ENCODE data around the gene PCYT1B. TPM values are rescaled to one million over a fixed set of nuclear protein-coding genes. Genes with fewer than 3 reads are reported as not detected.

The PCYT1B gene
- total RNA-seq, 1 experiment from 2014 or later: 0.09 TPM

DNA sequence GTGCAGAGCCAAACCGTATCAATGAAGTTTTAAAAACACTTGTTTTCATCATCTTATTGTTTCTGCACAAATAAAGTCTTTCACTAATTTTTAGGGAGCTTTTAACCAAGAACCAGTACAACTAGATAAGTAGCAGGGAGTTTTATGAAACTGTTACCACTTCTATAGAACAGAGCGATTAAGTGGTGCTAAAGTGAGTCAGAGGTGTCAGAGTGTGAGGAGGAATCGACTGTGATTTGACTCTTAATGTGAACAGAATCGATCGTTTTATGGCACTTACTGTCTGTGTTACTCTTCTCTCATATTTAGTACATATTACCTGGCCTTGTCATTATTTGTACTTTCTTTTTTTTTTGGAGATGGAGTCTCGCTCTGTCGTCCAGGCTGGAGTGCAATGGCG, 138.8 kb downstream of the PCYT1B start:
- BruUV-seq (replicated peaks): no TSS peak
- H3K4me1 Mint-ChIP-seq (ENCODE audit: low read depth, unreplicated experiment): no peaks in the 10 kb centered on the region
- no peak for DNase-seq
- H3K27me3 Mint-ChIP-seq (ENCODE audit: unreplicated experiment): no peaks in the 10 kb centered on the region
- no peak overlapping the region for H3K4me3 Mint-ChIP-seq (ENCODE audit: low read depth, unreplicated experiment)
- H3K36me3 Mint-ChIP-seq (ENCODE audit: insufficient read depth, unreplicated experiment): no peaks in the 10 kb centered on the region
- intact Hi-C loops (cut with micrococcal nuclease; ENCODE audit: unreplicated experiment): no loop called here
- H3K9me3 Mint-ChIP-seq (ENCODE audit: low read depth, unreplicated experiment): no peaks in the 10 kb centered on the region
- CTCF ChIA-PET: no interaction called here
- TF ChIP-seq, protein P1, sequence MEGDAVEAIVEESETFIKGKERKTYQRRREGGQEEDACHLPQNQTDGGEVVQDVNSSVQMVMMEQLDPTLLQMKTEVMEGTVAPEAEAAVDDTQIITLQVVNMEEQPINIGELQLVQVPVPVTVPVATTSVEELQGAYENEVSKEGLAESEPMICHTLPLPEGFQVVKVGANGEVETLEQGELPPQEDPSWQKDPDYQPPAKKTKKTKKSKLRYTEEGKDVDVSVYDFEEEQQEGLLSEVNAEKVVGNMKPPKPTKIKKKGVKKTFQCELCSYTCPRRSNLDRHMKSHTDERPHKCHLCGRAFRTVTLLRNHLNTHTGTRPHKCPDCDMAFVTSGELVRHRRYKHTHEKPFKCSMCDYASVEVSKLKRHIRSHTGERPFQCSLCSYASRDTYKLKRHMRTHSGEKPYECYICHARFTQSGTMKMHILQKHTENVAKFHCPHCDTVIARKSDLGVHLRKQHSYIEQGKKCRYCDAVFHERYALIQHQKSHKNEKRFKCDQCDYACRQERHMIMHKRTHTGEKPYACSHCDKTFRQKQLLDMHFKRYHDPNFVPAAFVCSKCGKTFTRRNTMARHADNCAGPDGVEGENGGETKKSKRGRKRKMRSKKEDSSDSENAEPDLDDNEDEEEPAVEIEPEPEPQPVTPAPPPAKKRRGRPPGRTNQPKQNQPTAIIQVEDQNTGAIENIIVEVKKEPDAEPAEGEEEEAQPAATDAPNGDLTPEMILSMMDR (IDR thresholded peaks at IDR 0.05; ENCODE audit: unreplicated experiment): no peak
- H3K27ac Mint-ChIP-seq (ENCODE audit: unreplicated experiment): no peak overlapping the region

Other genes with a start within 250 kb of the PCYT1B start
- gene PDK3, start 182.1 kb downstream of the PCYT1B start, total RNA-seq (2022): 10.7 and 13.7 TPM in 2 replicates
- 21.3 and 25.2 TPM in 2 replicates for gene POLA1, start 46.6 kb upstream of the PCYT1B start, total RNA-seq (2022)

All from Calu3 (cell line).